Fibroblast of lung (primary cell): ENCODE data around the gene DCDC2B. TPM values are rescaled to one million over a fixed set of nuclear protein-coding genes. Genes with fewer than 3 reads are reported as not detected.

Source experiments
- DNase-seq, 2 donors: peaks; one replicate each; pipeline versions ENCODE4 v3.0.0 to v3.0.0-alpha.2; 2010; ENCODE audit warnings: low read depth in 2 of 2
- H2AFZ ChIP-seq: 2 replicates; pipeline ENCODE4 v1.5.1; 2012; ENCODE audit warnings: low read length, control low read depth, inconsistent platforms
- H3K27ac ChIP-seq: 2 replicates; pipeline ENCODE4 v1.5.1; 2011; ENCODE audit warnings: low read length, control low read depth; ENCODE audit not compliant: insufficient read depth
- H3K27me3 ChIP-seq: 2 replicates; pipeline ENCODE4 v1.5.1; 2011; ENCODE audit warnings: mild to moderate bottlenecking, low read length; ENCODE audit not compliant: control insufficient read depth, insufficient read depth
- H3K36me3 ChIP-seq: 2 replicates; pipeline ENCODE4 v1.5.1; 2011; ENCODE audit warnings: low read length; ENCODE audit not compliant: control insufficient read depth, insufficient read depth
- H3K4me1 ChIP-seq: 2 replicates; pipeline ENCODE4 v1.5.1; 2011; ENCODE audit warnings: low read length; ENCODE audit not compliant: control insufficient read depth, insufficient read depth; ENCODE audit errors: extremely low read depth
- H3K4me2 ChIP-seq: 2 replicates; pipeline ENCODE4 v1.5.1; 2011; ENCODE audit warnings: low read length, control low read depth; ENCODE audit not compliant: insufficient read depth; ENCODE audit errors: extremely low read depth
- H3K4me3 ChIP-seq, 4 experiments: fragments of 200-600 bp in 1 of 4; sonication (generic) in 1 of 4; replicated peaks in 1 of 4; 2 replicates each; pipeline ENCODE4 v1.5.1; 2011 to 2016; ENCODE audit warnings: low read length in 4 of 4, low read depth in 3 of 4, mild to moderate bottlenecking in 3 of 4, control low read depth in 2 of 4, inconsistent platforms in 1 of 4, mixed read lengths in 1 of 4; ENCODE audit not compliant: insufficient read depth in 1 of 4; ENCODE audit errors: control extremely low read depth in 1 of 4
- H3K79me2 ChIP-seq: 2 replicates; pipeline ENCODE4 v1.5.1; 2012; ENCODE audit warnings: mild to moderate bottlenecking, low read length, inconsistent platforms; ENCODE audit not compliant: control insufficient read depth, insufficient read depth
- H3K9ac ChIP-seq: 2 replicates; pipeline ENCODE4 v1.5.1; 2011; ENCODE audit warnings: mild to moderate bottlenecking, low read length, control low read depth; ENCODE audit not compliant: insufficient read depth
- H3K9me3 ChIP-seq: 2 replicates; pipeline ENCODE4 v1.5.1; 2012; ENCODE audit warnings: low read depth, low read length; ENCODE audit not compliant: control insufficient read depth, insufficient read depth
- H4K20me1 ChIP-seq: 2 replicates; pipeline ENCODE4 v1.5.1; 2011; ENCODE audit warnings: low read length; ENCODE audit not compliant: control insufficient read depth, insufficient read depth; ENCODE audit errors: extremely low read depth
- EZH2 ChIP-seq: IDR thresholded peaks from 2 replicates; pipeline ENCODE4 v1.5.1; 2012; ENCODE audit warnings: low read length, control low read depth, mild to moderate bottlenecking; ENCODE audit errors: missing control alignments
- polyA plus RNA-seq, 2 donors: library from polyadenylated mRNA; depleted of rRNA in 1 of 2; stranded (reverse) in 1 of 2; unstranded in 1 of 2; fragments of >200 nt; gene quantifications; 2 replicates each; pipeline ENCODE4 v1.2.1, GENCODE V29; 2011 to 2012; ENCODE audit warnings: missing spikeins in 1 of 2
- total RNA-seq: library from RNA; depleted of rRNA; stranded (reverse); fragments of >200 nt; gene quantifications from 2 replicates; pipeline ENCODE4 v1.2.1, GENCODE V29; 2014
- TF ChIP-seq, protein P1 (sequence below), 2 donors: IDR thresholded peaks in 1 of 2; conservative IDR thresholded peaks in 1 of 2; 1 replicate in 1 of 2; 2 replicates in 1 of 2; pipeline ENCODE4 v1.5.1; 2011 to 2012; ENCODE audit warnings: low read length in 2 of 2, control low read depth in 1 of 2, inconsistent platforms in 1 of 2, low read depth in 1 of 2, mild to moderate bottlenecking in 1 of 2

DCDC2B gene
- total and polyA plus RNA-seq, 2 donors (not counting 1 experiment from before 2014, with no cell fraction given), result not detected

- no peak for DNase-seq
- Histone ChIP-seq H3K79me2 (no peaks in the 10 kb centered on the region), H3K9me3 (no peaks in the 10 kb centered on the region), H4K20me1 (no peaks in the 10 kb centered on the region), H3K4me2 (no peak overlapping the region), H2AFZ (no peak overlapping the region), H3K36me3 (peaks cover 33% of the 10 kb centered on the region), H3K9ac (no peak overlapping the region), H3K4me1 (peaks cover 18% of the 10 kb centered on the region), H3K27ac (no peak overlapping the region), H3K4me3 (no peak overlapping the region), H3K27me3 (no peaks in the 10 kb centered on the region)
- no peak for TF ChIP-seq EZH2
- TF ChIP-seq, protein P1, sequence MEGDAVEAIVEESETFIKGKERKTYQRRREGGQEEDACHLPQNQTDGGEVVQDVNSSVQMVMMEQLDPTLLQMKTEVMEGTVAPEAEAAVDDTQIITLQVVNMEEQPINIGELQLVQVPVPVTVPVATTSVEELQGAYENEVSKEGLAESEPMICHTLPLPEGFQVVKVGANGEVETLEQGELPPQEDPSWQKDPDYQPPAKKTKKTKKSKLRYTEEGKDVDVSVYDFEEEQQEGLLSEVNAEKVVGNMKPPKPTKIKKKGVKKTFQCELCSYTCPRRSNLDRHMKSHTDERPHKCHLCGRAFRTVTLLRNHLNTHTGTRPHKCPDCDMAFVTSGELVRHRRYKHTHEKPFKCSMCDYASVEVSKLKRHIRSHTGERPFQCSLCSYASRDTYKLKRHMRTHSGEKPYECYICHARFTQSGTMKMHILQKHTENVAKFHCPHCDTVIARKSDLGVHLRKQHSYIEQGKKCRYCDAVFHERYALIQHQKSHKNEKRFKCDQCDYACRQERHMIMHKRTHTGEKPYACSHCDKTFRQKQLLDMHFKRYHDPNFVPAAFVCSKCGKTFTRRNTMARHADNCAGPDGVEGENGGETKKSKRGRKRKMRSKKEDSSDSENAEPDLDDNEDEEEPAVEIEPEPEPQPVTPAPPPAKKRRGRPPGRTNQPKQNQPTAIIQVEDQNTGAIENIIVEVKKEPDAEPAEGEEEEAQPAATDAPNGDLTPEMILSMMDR (conservative IDR thresholded peaks at IDR 0.05 in 1 of 2, IDR thresholded peaks at IDR 0.05 in 1 of 2; ENCODE audit: low read depth in 1 of 2, low read length in 2 of 2), result no peak
Observed at GRCh38 chr1:32197837-32198236, 11.1 kb upstream of the DCDC2B start.

GRCh38 chr1:32198237-32199042, 10.4 kb upstream of the DCDC2B start:
- H3K4me3 ChIP-seq, result no peak overlapping the region
- H2AFZ ChIP-seq, result no peak overlapping the region
- no peak for DNase-seq
- H4K20me1 ChIP-seq, result no peaks in the 10 kb centered on the region
- no peak overlapping the region for H3K9ac ChIP-seq
- H3K27me3 ChIP-seq, result no peaks in the 10 kb centered on the region
- no peak overlapping the region for H3K4me2 ChIP-seq
- no peak for TF ChIP-seq EZH2
- TF ChIP-seq, protein P1 (conservative IDR thresholded peaks at IDR 0.05 in 1 of 2, IDR thresholded peaks at IDR 0.05 in 1 of 2; ENCODE audit: low read depth in 1 of 2, low read length in 2 of 2), result no peak
- H3K4me1 ChIP-seq, result peaks cover 18% of the 10 kb centered on the region
- H3K27ac ChIP-seq, result no peak overlapping the region
- H3K79me2 ChIP-seq, result no peaks in the 10 kb centered on the region
- H3K9me3 ChIP-seq, result no peaks in the 10 kb centered on the region
- H3K36me3 ChIP-seq, result peaks cover 28% of the 10 kb centered on the region

DNA sequence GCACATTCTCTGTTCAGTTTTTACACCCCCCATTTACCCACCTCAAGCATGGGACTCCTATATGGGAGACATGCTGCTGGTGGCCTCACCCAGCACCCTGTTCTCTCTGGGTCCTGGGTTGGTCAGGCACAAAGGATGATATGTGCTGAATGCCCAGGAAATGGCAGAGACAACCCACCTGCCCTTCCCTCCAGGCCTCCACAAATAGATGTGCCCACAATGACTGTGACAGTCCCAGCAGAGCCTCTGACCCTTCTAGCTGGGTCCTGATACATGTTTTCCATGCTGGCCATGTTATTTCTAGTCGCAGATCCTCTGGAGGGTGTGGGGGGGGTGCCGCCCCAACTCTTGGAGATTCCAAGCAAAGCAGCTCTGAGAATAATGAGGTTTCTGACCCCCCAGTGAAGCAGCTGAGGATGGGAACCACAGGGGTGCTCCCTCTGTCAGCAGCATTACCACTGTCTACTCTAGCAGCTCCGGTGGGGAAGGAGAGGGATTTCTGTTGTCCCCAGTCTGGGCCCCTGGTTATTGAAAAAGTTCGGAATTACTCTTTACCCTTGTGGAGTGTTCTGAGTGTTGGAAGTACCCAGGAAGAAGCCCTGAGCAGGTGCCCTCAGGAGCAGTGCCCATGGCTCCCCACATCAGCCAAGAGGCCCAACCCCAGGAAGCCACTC, 9.7 kb upstream of the DCDC2B start:
- DNase-seq, result no peak

More for the DNA sequence above, 9.7 kb upstream of the DCDC2B start:
- Histone ChIP-seq H3K79me2 (no peaks in the 10 kb centered on the region), H3K4me1 (peaks cover 18% of the 10 kb centered on the region), H2AFZ (no peak overlapping the region), H3K9ac (no peak overlapping the region), H4K20me1 (no peaks in the 10 kb centered on the region), H3K9me3 (no peaks in the 10 kb centered on the region), H3K4me2 (peak overlapping the region; percentile 87), H3K27ac (peak overlapping the region; percentile 99), H3K4me3 (no peak overlapping the region), H3K27me3 (no peaks in the 10 kb centered on the region), H3K36me3 (peaks cover 23% of the 10 kb centered on the region)
- TF ChIP-seq EZH2, result no peak
- TF ChIP-seq, protein P1 (conservative IDR thresholded peaks at IDR 0.05 in 1 of 2, IDR thresholded peaks at IDR 0.05 in 1 of 2; ENCODE audit: low read depth in 1 of 2, low read length in 2 of 2), result no peak
